IMR-90 (cell line): ENCODE measurements around the gene ORMDL3. TPM values are rescaled to one million over a fixed set of nuclear protein-coding genes. Genes with fewer than 3 reads are reported as not detected.
A peak's percentile ranks its signal among the peaks of the same experiment; 100 is the strongest.

Experiments
- ATAC-seq: fragments of 200-7000 bp; cut with Tn5 transposase; 2 replicates; pipeline ENCODE4 v1.9.1; 2020; ENCODE audit warnings: low read depth, mild to moderate bottlenecking, moderate library complexity
- BruUV-seq: library from RNA; stranded (reverse); fragments of 400-500 nt; replicated peaks from 2 replicates; lab custom pipeline; 2021; lab: Mats Ljungman, UMichigan
- CTCF ChIA-PET: fragments of 300-600 bp; formaldehyde crosslinking; extraction: SDS; loops from one replicate; lab custom pipeline; 2021; ENCODE audit warnings: antibody characterized with exemption; lab: Yijun Ruan, JAX
- POLR2A ChIA-PET: fragments of 300-600 bp; sonication (Branson Sonifier 250); formaldehyde crosslinking; loops from one replicate; lab custom pipeline; 2022; ENCODE audit warnings: antibody characterized with exemption; ENCODE audit not compliant: unreplicated experiment; lab: Charles Lee
- DNase-seq: peaks from one replicate; pipeline ENCODE4 v3.0.0; 2013
- H2AFZ ChIP-seq: replicated peaks from 2 replicates; pipeline ENCODE3; 2013; ENCODE audit warnings: low read length, mild to moderate bottlenecking; ENCODE audit not compliant: poor library complexity
- H2AK5ac ChIP-seq: 2 replicates; pipeline ENCODE4 v1.6.1; 2013; ENCODE audit warnings: low read depth, low read length, inconsistent platforms
- H2AK9ac ChIP-seq: replicated peaks from 2 replicates; pipeline ENCODE3; 2013; ENCODE audit warnings: mild to moderate bottlenecking, low read depth, low read length, moderate library complexity; ENCODE audit not compliant: poor library complexity
- H2BK120ac ChIP-seq: 2 replicates; pipeline ENCODE4 v1.6.1; 2013; ENCODE audit warnings: low read depth, low read length, inconsistent platforms
- H2BK15ac ChIP-seq: 3 replicates; pipeline ENCODE4 v1.6.1; 2013; ENCODE audit warnings: low read depth, low read length, inconsistent platforms
- H2BK20ac ChIP-seq: 2 replicates; pipeline ENCODE4 v1.6.1; 2013; ENCODE audit warnings: low read depth, mild to moderate bottlenecking, inconsistent platforms, low read length, moderate library complexity
- H2BK5ac ChIP-seq: 2 replicates; pipeline ENCODE4 v1.6.1; 2013; ENCODE audit warnings: mild to moderate bottlenecking, low read depth, low read length, inconsistent platforms; ENCODE audit not compliant: poor library complexity, severe bottlenecking
- H3K14ac ChIP-seq: replicated peaks from 2 replicates; pipeline ENCODE4 v1.6.1; 2013; ENCODE audit warnings: low read depth, low read length, inconsistent platforms
- H3K18ac ChIP-seq: 2 replicates; pipeline ENCODE4 v1.6.1; 2013; ENCODE audit warnings: low read depth, low read length, control low read depth
- H3K23ac ChIP-seq: 2 replicates; pipeline ENCODE4 v1.6.1; 2013; ENCODE audit warnings: low read depth, low read length, inconsistent platforms
- H3K27ac ChIP-seq: 2 replicates; pipeline ENCODE4 v1.5.1; 2013; ENCODE audit warnings: mild to moderate bottlenecking, control low read depth, low read length; ENCODE audit not compliant: insufficient read depth
- H3K27me3 ChIP-seq: 2 replicates; pipeline ENCODE4 v1.6.1; 2013; ENCODE audit warnings: low read length; ENCODE audit not compliant: control insufficient read depth, insufficient read depth
- H3K36me3 ChIP-seq: 2 replicates; pipeline ENCODE4 v1.6.1; 2013; ENCODE audit warnings: low read length, mixed read lengths; ENCODE audit not compliant: control insufficient read depth, insufficient read depth
- H3K4ac ChIP-seq: 2 replicates; pipeline ENCODE4 v1.6.1; 2013; ENCODE audit warnings: low read depth, low read length, inconsistent platforms
- H3K4me1 ChIP-seq: 2 replicates; pipeline ENCODE4 v1.6.1; 2013; ENCODE audit warnings: low read length, mixed read lengths; ENCODE audit not compliant: control insufficient read depth, insufficient read depth
- H3K4me2 ChIP-seq: 2 replicates; pipeline ENCODE4 v1.6.1; 2013; ENCODE audit warnings: low read depth, mild to moderate bottlenecking, control low read depth, low read length, moderate library complexity
- H3K4me3 ChIP-seq: 2 replicates; pipeline ENCODE4 v1.5.1; 2013; ENCODE audit warnings: low read depth, mild to moderate bottlenecking, control low read depth, low read length, moderate library complexity; ENCODE audit not compliant: insufficient read depth
- H3K56ac ChIP-seq: 2 replicates; pipeline ENCODE4 v1.6.1; 2013; ENCODE audit warnings: low read length, inconsistent platforms; ENCODE audit not compliant: insufficient read depth; ENCODE audit errors: extremely low read depth
- H3K79me1 ChIP-seq, 2 experiments: 2 replicates each; pipeline ENCODE4 v1.6.1; 2013; ENCODE audit warnings: low read length in 2 of 2, inconsistent platforms in 1 of 2, low read depth in 1 of 2
- H3K9ac ChIP-seq: 2 replicates; pipeline ENCODE4 v1.6.1; 2013; ENCODE audit warnings: low read depth, low read length, control low read depth
- H3K9me1 ChIP-seq: 2 replicates; pipeline ENCODE4 v1.6.1; 2013; ENCODE audit warnings: low read length, inconsistent platforms; ENCODE audit not compliant: insufficient read depth
- H3K9me3 ChIP-seq: 2 replicates; pipeline ENCODE4 v1.6.1; 2013; ENCODE audit warnings: low read length; ENCODE audit not compliant: control insufficient read depth, insufficient read depth
- H4K20me1 ChIP-seq: 2 replicates; pipeline ENCODE4 v1.6.1; 2013; ENCODE audit warnings: low read length, inconsistent platforms; ENCODE audit not compliant: insufficient read depth
- H4K5ac ChIP-seq: 2 replicates; pipeline ENCODE4 v1.6.1; 2013; ENCODE audit warnings: mild to moderate bottlenecking, low read depth, low read length, control low read depth
- H4K8ac ChIP-seq, 2 experiments: 2 replicates each; pipeline ENCODE4 v1.6.1; 2013; ENCODE audit warnings: low read depth in 2 of 2, low read length in 2 of 2, control low read depth in 1 of 2, inconsistent platforms in 1 of 2
- H4K91ac ChIP-seq: 2 replicates; pipeline ENCODE4 v1.6.1; 2013; ENCODE audit warnings: low read depth, low read length, inconsistent platforms; ENCODE audit not compliant: insufficient read depth
- BHLHE40 ChIP-seq: fragments of 150-350 bp; IDR thresholded peaks from 2 replicates; pipeline ENCODE4 v1.6.1; 2016; ENCODE audit warnings: mild to moderate bottlenecking, low read depth, low read length
- CEBPB ChIP-seq: IDR thresholded peaks from 2 replicates; pipeline ENCODE4 v1.6.1; 2012; ENCODE audit warnings: low read depth, low read length, improper control_type of control experiment
- CHD1 ChIP-seq: IDR thresholded peaks from 2 replicates; pipeline ENCODE4 v1.6.1; 2012; ENCODE audit warnings: low read depth, low read length, improper control_type of control experiment
- FOS ChIP-seq: fragments of 150-350 bp; IDR thresholded peaks from 2 replicates; pipeline ENCODE4 v1.6.1; 2016; ENCODE audit warnings: low read depth, low read length
- MAFK ChIP-seq: IDR thresholded peaks from 2 replicates; pipeline ENCODE4 v1.6.1; 2012; ENCODE audit warnings: low read depth, low read length, improper control_type of control experiment
- MAZ ChIP-seq: IDR thresholded peaks from 2 replicates; pipeline ENCODE4 v1.6.1; 2012; ENCODE audit warnings: low read depth, mild to moderate bottlenecking, low read length, improper control_type of control experiment, moderate library complexity, borderline replicate concordance
- MXI1 ChIP-seq: IDR thresholded peaks from 2 replicates; pipeline ENCODE4 v1.6.1; 2012; ENCODE audit warnings: low read depth, mild to moderate bottlenecking, low read length, moderate library complexity, borderline replicate concordance
- NFE2L2 ChIP-seq: fragments of 150-350 bp; IDR thresholded peaks from 2 replicates; pipeline ENCODE4 v1.6.1; 2016; ENCODE audit warnings: low read depth, mild to moderate bottlenecking, low read length
- POLR2A ChIP-seq: IDR thresholded peaks from 2 replicates; pipeline ENCODE4 v1.6.1; 2012; ENCODE audit warnings: mild to moderate bottlenecking, low read depth, low read length
- RAD21 ChIP-seq: IDR thresholded peaks from 2 replicates; pipeline ENCODE4 v1.6.1; 2012; ENCODE audit warnings: low read length, improper control_type of control experiment
- RCOR1 ChIP-seq: IDR thresholded peaks from 2 replicates; pipeline ENCODE4 v1.6.1; 2012; ENCODE audit warnings: mild to moderate bottlenecking, low read length, improper control_type of control experiment; ENCODE audit not compliant: insufficient replicate concordance
- RFX5 ChIP-seq: IDR thresholded peaks from 2 replicates; pipeline ENCODE4 v1.8.0; 2012; ENCODE audit warnings: low read depth, mild to moderate bottlenecking, low read length, moderate library complexity
- whole genome bisulfite sequencing, 2 experiments: methylation state at CpG; one replicate each; pipeline versions ENCODE4 v1.1.5 to v1.1.7; 2013; ENCODE audit warnings: missing lambda C conversion rate in 2 of 2; ENCODE audit not compliant: insufficient read length in 1 of 2; ENCODE audit errors: extremely low coverage in 2 of 2; 5-methylcytosine and 5-hydroxymethylcytosine counted together
- dilution Hi-C: fragments of 300-500 bp; cut with HindIII; formaldehyde crosslinking; loops from one replicate; pipeline ENCODE4 v1.14.3; 2018; ENCODE audit warnings: low sequenced_read_pairs; ENCODE audit not compliant: unreplicated experiment
- in situ Hi-C: fragments of 300-500 bp; cut with MboI; formaldehyde crosslinking; loops from 3 replicates; pipeline ENCODE4 v1.14.3; 2019; ENCODE audit warnings: low sequenced_read_pairs, inconsistent platforms, mixed read lengths
- intact Hi-C: fragments of 100-400 bp; cut with micrococcal nuclease; formaldehyde crosslinking; loops from 2 replicates; pipeline ENCODE4 v1.10.0; 2022
- polyA plus RNA-seq, 3 experiments: library from polyadenylated mRNA; depleted of rRNA; stranded (reverse); fragments of >200 nt; gene quantifications; 2 replicates each; pipeline ENCODE4 v1.2.3, GENCODE V29; 2012; ENCODE audit warnings: low replicate concordance in 1 of 3
- total RNA-seq: library from RNA; depleted of rRNA; stranded (reverse); fragments of >200 nt; gene quantifications from 2 replicates; pipeline ENCODE4 v1.2.3, GENCODE V29; 2012
- TF ChIP-seq, protein P1 (sequence below): fragments of 150-350 bp; IDR thresholded peaks from 2 replicates; pipeline ENCODE4 v1.6.1; 2017; ENCODE audit warnings: mild to moderate bottlenecking, antibody characterized with exemption, low read length, low read depth
- TF ChIP-seq, protein P2 (sequence below): conservative IDR thresholded peaks from 2 replicates; pipeline ENCODE4 v1.5.1; 2012; ENCODE audit warnings: mild to moderate bottlenecking, low read depth, low read length, improper control_type of control experiment

The ORMDL3 gene
- total and polyA plus RNA-seq, 2 of the 4 experiments (the other 2 are of a cell fraction), result 45.7 to 78.6 TPM

DNA sequence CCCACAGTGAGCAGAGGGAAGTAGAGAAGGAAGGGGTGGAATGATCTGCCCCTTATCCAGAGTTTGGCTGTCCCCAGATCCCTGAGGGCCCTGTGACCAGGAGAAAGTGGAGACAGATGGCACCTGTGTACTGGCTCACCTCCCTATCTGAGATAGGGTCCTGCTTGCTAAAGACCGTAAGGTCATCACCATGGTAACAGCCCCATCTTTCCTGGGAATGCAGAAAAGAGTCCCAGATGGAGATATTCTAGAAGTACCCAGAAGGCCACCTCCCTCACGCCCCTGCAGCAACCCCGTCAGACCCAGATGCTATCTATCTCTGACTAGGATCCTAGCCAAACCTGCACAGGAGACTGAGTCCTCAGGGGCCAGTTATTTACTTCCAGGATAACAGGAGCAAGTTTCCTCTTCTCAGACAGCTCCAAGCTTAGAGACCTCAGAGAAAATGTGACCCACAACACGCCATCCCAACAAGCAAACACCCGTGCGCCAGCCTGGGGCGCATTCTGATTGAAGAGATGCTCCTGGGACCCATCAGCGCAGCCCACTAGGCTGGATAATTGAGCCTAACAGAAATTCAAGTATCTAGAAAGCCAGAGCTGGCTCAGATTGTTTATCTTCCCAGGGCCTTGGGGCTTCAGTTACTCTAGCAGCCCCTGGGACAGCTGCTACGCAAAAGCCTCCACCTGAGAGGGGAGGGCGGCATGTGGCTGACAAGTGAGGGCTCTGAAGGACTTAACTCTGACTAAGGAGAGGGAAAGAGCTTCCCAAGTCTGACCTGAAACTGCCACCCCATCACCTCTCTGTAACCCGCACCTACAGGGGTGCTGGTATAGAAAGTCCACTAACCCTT lies 1.9 kb downstream of the ORMDL3 start:
- peak overlapping the region; percentile 100; the same call in 1 of the 2 replicates for H3K4me2 ChIP-seq
- POLR2A ChIA-PET, result no interaction called here
- WGBS, 2 experiments, result 90% methylated on average over 2 of the region's 11 CpGs; no CpG with 5 or more reads in 1 of the 2 experiments
- TF ChIP-seq, protein P1, sequence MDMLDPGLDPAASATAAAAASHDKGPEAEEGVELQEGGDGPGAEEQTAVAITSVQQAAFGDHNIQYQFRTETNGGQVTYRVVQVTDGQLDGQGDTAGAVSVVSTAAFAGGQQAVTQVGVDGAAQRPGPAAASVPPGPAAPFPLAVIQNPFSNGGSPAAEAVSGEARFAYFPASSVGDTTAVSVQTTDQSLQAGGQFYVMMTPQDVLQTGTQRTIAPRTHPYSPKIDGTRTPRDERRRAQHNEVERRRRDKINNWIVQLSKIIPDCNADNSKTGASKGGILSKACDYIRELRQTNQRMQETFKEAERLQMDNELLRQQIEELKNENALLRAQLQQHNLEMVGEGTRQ, result no peak
- no peak for TF ChIP-seq RCOR1
- no peak for TF ChIP-seq NFE2L2
- no peak for TF ChIP-seq MXI1
- TF ChIP-seq MAFK, result no peak
- no peak for TF ChIP-seq RFX5
- no peak for TF ChIP-seq RAD21
- TF ChIP-seq, protein P2, sequence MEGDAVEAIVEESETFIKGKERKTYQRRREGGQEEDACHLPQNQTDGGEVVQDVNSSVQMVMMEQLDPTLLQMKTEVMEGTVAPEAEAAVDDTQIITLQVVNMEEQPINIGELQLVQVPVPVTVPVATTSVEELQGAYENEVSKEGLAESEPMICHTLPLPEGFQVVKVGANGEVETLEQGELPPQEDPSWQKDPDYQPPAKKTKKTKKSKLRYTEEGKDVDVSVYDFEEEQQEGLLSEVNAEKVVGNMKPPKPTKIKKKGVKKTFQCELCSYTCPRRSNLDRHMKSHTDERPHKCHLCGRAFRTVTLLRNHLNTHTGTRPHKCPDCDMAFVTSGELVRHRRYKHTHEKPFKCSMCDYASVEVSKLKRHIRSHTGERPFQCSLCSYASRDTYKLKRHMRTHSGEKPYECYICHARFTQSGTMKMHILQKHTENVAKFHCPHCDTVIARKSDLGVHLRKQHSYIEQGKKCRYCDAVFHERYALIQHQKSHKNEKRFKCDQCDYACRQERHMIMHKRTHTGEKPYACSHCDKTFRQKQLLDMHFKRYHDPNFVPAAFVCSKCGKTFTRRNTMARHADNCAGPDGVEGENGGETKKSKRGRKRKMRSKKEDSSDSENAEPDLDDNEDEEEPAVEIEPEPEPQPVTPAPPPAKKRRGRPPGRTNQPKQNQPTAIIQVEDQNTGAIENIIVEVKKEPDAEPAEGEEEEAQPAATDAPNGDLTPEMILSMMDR, result no peak
- TF ChIP-seq POLR2A, result no peak
- no peak for TF ChIP-seq FOS
- TF ChIP-seq MAZ, result no peak
- no peak for TF ChIP-seq CHD1
- TF ChIP-seq BHLHE40, result no peak
- TF ChIP-seq CEBPB, result no peak

More for the DNA sequence above, 1.9 kb downstream of the ORMDL3 start:
- peaks cover 24% of the 10 kb centered on the region for H3K9me1 ChIP-seq
- BruUV-seq, result no TSS peak
- no peak overlapping the region for H3K27ac ChIP-seq
- peak overlapping the region; percentile 5; the same call in 1 of the 2 replicates for H3K9ac ChIP-seq
- dilution Hi-C loops, result no loop called here
- H2BK20ac ChIP-seq, result no peak overlapping the region
- in situ Hi-C loops, result no loop called here
- H2AK9ac ChIP-seq, result peak overlapping the region; percentile 17
- H2BK15ac ChIP-seq, result no peak overlapping the region
- no peak overlapping the region for H4K5ac ChIP-seq
- 0 out of 2 replicates have a peak overlapping the region, but pooled peaks have one; percentile 22 for H3K14ac ChIP-seq
- peaks cover 9 to 66% of the 10 kb centered on the region in 2 experiments; a peak in 3 of 4 replicates for H3K79me1 ChIP-seq
- no peak overlapping the region for H4K8ac ChIP-seq
- peaks cover 51% of the 10 kb centered on the region for H4K20me1 ChIP-seq
- 0 out of 2 replicates have a peak overlapping the region, but pooled peaks have one; percentile 13 for H3K4ac ChIP-seq
- no peaks in the 10 kb centered on the region for H3K9me3 ChIP-seq
- no peak overlapping the region for H3K23ac ChIP-seq
- CTCF ChIA-PET, result no interaction called here
- H3K4me3 ChIP-seq, result no peak overlapping the region
- H2AK5ac ChIP-seq, result peak overlapping the region; percentile 1; the same call in 1 of the 2 replicates
- H3K56ac ChIP-seq, result no peak overlapping the region
- no peak overlapping the region for H4K91ac ChIP-seq
- no peak overlapping the region for H2BK5ac ChIP-seq
- DNase-seq (no peak), ATAC-seq (no peak)
- H2BK120ac ChIP-seq, result no peak overlapping the region
- intact Hi-C loops, result no loop called here
- H2AFZ ChIP-seq, result no peak overlapping the region
- no peak overlapping the region for H3K18ac ChIP-seq
- H3K36me3 ChIP-seq, result peaks cover 32% of the 10 kb centered on the region
- H3K27me3 ChIP-seq, result no peaks in the 10 kb centered on the region
- peaks cover 41% of the 10 kb centered on the region for H3K4me1 ChIP-seq
